Measurements from ENCODE around the gene UCHL5.

DNA sequence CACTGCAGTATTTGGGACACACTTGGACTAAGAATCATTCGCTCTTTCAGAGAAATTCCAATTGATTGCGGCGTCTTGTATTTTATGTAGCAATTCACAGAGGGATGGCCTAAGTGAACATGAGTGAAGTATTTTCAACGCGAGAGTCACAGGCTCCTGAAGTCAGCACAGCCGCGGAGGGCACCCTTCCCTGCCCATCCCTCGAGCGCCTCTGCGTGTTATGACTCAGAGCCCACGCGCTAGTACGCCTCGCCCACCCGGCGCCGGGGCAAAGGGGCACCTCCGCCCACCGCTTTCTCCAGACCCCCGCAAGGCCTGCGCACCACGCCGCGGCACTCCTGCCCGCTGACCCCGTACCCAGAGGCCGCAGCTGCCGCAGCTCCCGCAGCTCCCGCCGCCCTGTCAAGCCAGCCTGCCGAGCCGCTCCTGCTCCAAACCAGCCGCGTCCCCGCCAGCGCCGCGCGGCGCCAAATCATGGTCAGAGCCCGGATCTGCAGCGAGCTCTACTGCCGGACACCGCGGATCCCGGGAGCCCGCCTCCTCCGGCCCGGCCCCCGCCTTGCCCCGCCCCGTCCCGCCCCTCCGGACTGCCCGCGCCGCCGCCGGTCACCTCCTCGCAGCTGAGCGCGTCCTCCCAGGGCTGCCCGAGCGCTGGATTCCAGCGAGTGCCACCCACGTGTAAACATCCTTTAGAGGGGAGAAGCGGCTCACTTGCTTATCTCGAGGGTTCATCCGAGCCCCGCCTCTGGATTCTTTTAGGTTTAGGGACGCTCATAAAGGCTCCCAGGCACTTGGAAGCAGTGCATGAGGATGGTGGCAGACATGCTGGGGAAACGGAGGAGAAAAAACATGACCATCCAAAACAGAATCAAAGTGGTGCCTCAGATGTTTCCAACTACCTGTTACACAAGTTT, 46.0 kb upstream of the UCHL5 start, which contains the start of gene GLRX2:
- TF ChIP-seq, protein P1, sequence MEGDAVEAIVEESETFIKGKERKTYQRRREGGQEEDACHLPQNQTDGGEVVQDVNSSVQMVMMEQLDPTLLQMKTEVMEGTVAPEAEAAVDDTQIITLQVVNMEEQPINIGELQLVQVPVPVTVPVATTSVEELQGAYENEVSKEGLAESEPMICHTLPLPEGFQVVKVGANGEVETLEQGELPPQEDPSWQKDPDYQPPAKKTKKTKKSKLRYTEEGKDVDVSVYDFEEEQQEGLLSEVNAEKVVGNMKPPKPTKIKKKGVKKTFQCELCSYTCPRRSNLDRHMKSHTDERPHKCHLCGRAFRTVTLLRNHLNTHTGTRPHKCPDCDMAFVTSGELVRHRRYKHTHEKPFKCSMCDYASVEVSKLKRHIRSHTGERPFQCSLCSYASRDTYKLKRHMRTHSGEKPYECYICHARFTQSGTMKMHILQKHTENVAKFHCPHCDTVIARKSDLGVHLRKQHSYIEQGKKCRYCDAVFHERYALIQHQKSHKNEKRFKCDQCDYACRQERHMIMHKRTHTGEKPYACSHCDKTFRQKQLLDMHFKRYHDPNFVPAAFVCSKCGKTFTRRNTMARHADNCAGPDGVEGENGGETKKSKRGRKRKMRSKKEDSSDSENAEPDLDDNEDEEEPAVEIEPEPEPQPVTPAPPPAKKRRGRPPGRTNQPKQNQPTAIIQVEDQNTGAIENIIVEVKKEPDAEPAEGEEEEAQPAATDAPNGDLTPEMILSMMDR (IDR thresholded peaks at IDR 0.05), result peak in 1 of 5 experiments; percentile 11
- peak; percentile 74 to 90 (median 87) for TF ChIP-seq POLR2AphosphoS5 (IDR thresholded peaks at IDR 0.05)
